IMR-90 (cell line): ENCODE measurements around the gene PSME3. TPM values are rescaled to one million over a fixed set of nuclear protein-coding genes. Genes with fewer than 3 reads are reported as not detected.

ENCODE experiments used
- ATAC-seq: fragments of 200-7000 bp; cut with Tn5 transposase; 2 replicates; pipeline ENCODE4 v1.9.1; 2020; ENCODE audit warnings: low read depth, mild to moderate bottlenecking, moderate library complexity
- BruUV-seq: library from RNA; stranded (reverse); fragments of 400-500 nt; replicated peaks from 2 replicates; lab custom pipeline; 2021; lab: Mats Ljungman, UMichigan
- CTCF ChIA-PET: fragments of 300-600 bp; formaldehyde crosslinking; extraction: SDS; loops from one replicate; lab custom pipeline; 2021; ENCODE audit warnings: antibody characterized with exemption; lab: Yijun Ruan, JAX
- POLR2A ChIA-PET: fragments of 300-600 bp; sonication (Branson Sonifier 250); formaldehyde crosslinking; loops from one replicate; lab custom pipeline; 2022; ENCODE audit warnings: antibody characterized with exemption; ENCODE audit not compliant: unreplicated experiment; lab: Charles Lee
- DNase-seq: peaks from one replicate; pipeline ENCODE4 v3.0.0; 2013
- H2AFZ ChIP-seq: replicated peaks from 2 replicates; pipeline ENCODE3; 2013; ENCODE audit warnings: low read length, mild to moderate bottlenecking; ENCODE audit not compliant: poor library complexity
- H2AK5ac ChIP-seq: 2 replicates; pipeline ENCODE4 v1.6.1; 2013; ENCODE audit warnings: low read depth, low read length, inconsistent platforms
- H2AK9ac ChIP-seq: replicated peaks from 2 replicates; pipeline ENCODE3; 2013; ENCODE audit warnings: mild to moderate bottlenecking, low read depth, low read length, moderate library complexity; ENCODE audit not compliant: poor library complexity
- H2BK120ac ChIP-seq: 2 replicates; pipeline ENCODE4 v1.6.1; 2013; ENCODE audit warnings: low read depth, low read length, inconsistent platforms
- H2BK15ac ChIP-seq: 3 replicates; pipeline ENCODE4 v1.6.1; 2013; ENCODE audit warnings: low read depth, low read length, inconsistent platforms
- H2BK20ac ChIP-seq: 2 replicates; pipeline ENCODE4 v1.6.1; 2013; ENCODE audit warnings: low read depth, mild to moderate bottlenecking, inconsistent platforms, low read length, moderate library complexity
- H2BK5ac ChIP-seq: 2 replicates; pipeline ENCODE4 v1.6.1; 2013; ENCODE audit warnings: mild to moderate bottlenecking, low read depth, low read length, inconsistent platforms; ENCODE audit not compliant: poor library complexity, severe bottlenecking
- H3K14ac ChIP-seq: replicated peaks from 2 replicates; pipeline ENCODE4 v1.6.1; 2013; ENCODE audit warnings: low read depth, low read length, inconsistent platforms
- H3K18ac ChIP-seq: 2 replicates; pipeline ENCODE4 v1.6.1; 2013; ENCODE audit warnings: low read depth, low read length, control low read depth
- H3K23ac ChIP-seq: 2 replicates; pipeline ENCODE4 v1.6.1; 2013; ENCODE audit warnings: low read depth, low read length, inconsistent platforms
- H3K27ac ChIP-seq: 2 replicates; pipeline ENCODE4 v1.5.1; 2013; ENCODE audit warnings: mild to moderate bottlenecking, control low read depth, low read length; ENCODE audit not compliant: insufficient read depth
- H3K27me3 ChIP-seq: 2 replicates; pipeline ENCODE4 v1.6.1; 2013; ENCODE audit warnings: low read length; ENCODE audit not compliant: control insufficient read depth, insufficient read depth
- H3K36me3 ChIP-seq: 2 replicates; pipeline ENCODE4 v1.6.1; 2013; ENCODE audit warnings: low read length, mixed read lengths; ENCODE audit not compliant: control insufficient read depth, insufficient read depth
- H3K4ac ChIP-seq: 2 replicates; pipeline ENCODE4 v1.6.1; 2013; ENCODE audit warnings: low read depth, low read length, inconsistent platforms
- H3K4me1 ChIP-seq: 2 replicates; pipeline ENCODE4 v1.6.1; 2013; ENCODE audit warnings: low read length, mixed read lengths; ENCODE audit not compliant: control insufficient read depth, insufficient read depth
- H3K4me2 ChIP-seq: 2 replicates; pipeline ENCODE4 v1.6.1; 2013; ENCODE audit warnings: low read depth, mild to moderate bottlenecking, control low read depth, low read length, moderate library complexity
- H3K4me3 ChIP-seq: 2 replicates; pipeline ENCODE4 v1.5.1; 2013; ENCODE audit warnings: low read depth, mild to moderate bottlenecking, control low read depth, low read length, moderate library complexity; ENCODE audit not compliant: insufficient read depth
- H3K56ac ChIP-seq: 2 replicates; pipeline ENCODE4 v1.6.1; 2013; ENCODE audit warnings: low read length, inconsistent platforms; ENCODE audit not compliant: insufficient read depth; ENCODE audit errors: extremely low read depth
- H3K79me1 ChIP-seq, 2 experiments: 2 replicates each; pipeline ENCODE4 v1.6.1; 2013; ENCODE audit warnings: low read length in 2 of 2, inconsistent platforms in 1 of 2, low read depth in 1 of 2
- H3K9ac ChIP-seq: 2 replicates; pipeline ENCODE4 v1.6.1; 2013; ENCODE audit warnings: low read depth, low read length, control low read depth
- H3K9me1 ChIP-seq: 2 replicates; pipeline ENCODE4 v1.6.1; 2013; ENCODE audit warnings: low read length, inconsistent platforms; ENCODE audit not compliant: insufficient read depth
- H3K9me3 ChIP-seq: 2 replicates; pipeline ENCODE4 v1.6.1; 2013; ENCODE audit warnings: low read length; ENCODE audit not compliant: control insufficient read depth, insufficient read depth
- H4K20me1 ChIP-seq: 2 replicates; pipeline ENCODE4 v1.6.1; 2013; ENCODE audit warnings: low read length, inconsistent platforms; ENCODE audit not compliant: insufficient read depth
- H4K5ac ChIP-seq: 2 replicates; pipeline ENCODE4 v1.6.1; 2013; ENCODE audit warnings: mild to moderate bottlenecking, low read depth, low read length, control low read depth
- H4K8ac ChIP-seq, 2 experiments: 2 replicates each; pipeline ENCODE4 v1.6.1; 2013; ENCODE audit warnings: low read depth in 2 of 2, low read length in 2 of 2, control low read depth in 1 of 2, inconsistent platforms in 1 of 2
- H4K91ac ChIP-seq: 2 replicates; pipeline ENCODE4 v1.6.1; 2013; ENCODE audit warnings: low read depth, low read length, inconsistent platforms; ENCODE audit not compliant: insufficient read depth
- BHLHE40 ChIP-seq: fragments of 150-350 bp; IDR thresholded peaks from 2 replicates; pipeline ENCODE4 v1.6.1; 2016; ENCODE audit warnings: mild to moderate bottlenecking, low read depth, low read length
- CEBPB ChIP-seq: IDR thresholded peaks from 2 replicates; pipeline ENCODE4 v1.6.1; 2012; ENCODE audit warnings: low read depth, low read length, improper control_type of control experiment
- CHD1 ChIP-seq: IDR thresholded peaks from 2 replicates; pipeline ENCODE4 v1.6.1; 2012; ENCODE audit warnings: low read depth, low read length, improper control_type of control experiment
- FOS ChIP-seq: fragments of 150-350 bp; IDR thresholded peaks from 2 replicates; pipeline ENCODE4 v1.6.1; 2016; ENCODE audit warnings: low read depth, low read length
- MAFK ChIP-seq: IDR thresholded peaks from 2 replicates; pipeline ENCODE4 v1.6.1; 2012; ENCODE audit warnings: low read depth, low read length, improper control_type of control experiment
- MAZ ChIP-seq: IDR thresholded peaks from 2 replicates; pipeline ENCODE4 v1.6.1; 2012; ENCODE audit warnings: low read depth, mild to moderate bottlenecking, low read length, improper control_type of control experiment, moderate library complexity, borderline replicate concordance
- MXI1 ChIP-seq: IDR thresholded peaks from 2 replicates; pipeline ENCODE4 v1.6.1; 2012; ENCODE audit warnings: low read depth, mild to moderate bottlenecking, low read length, moderate library complexity, borderline replicate concordance
- NFE2L2 ChIP-seq: fragments of 150-350 bp; IDR thresholded peaks from 2 replicates; pipeline ENCODE4 v1.6.1; 2016; ENCODE audit warnings: low read depth, mild to moderate bottlenecking, low read length
- POLR2A ChIP-seq: IDR thresholded peaks from 2 replicates; pipeline ENCODE4 v1.6.1; 2012; ENCODE audit warnings: mild to moderate bottlenecking, low read depth, low read length
- RAD21 ChIP-seq: IDR thresholded peaks from 2 replicates; pipeline ENCODE4 v1.6.1; 2012; ENCODE audit warnings: low read length, improper control_type of control experiment
- RCOR1 ChIP-seq: IDR thresholded peaks from 2 replicates; pipeline ENCODE4 v1.6.1; 2012; ENCODE audit warnings: mild to moderate bottlenecking, low read length, improper control_type of control experiment; ENCODE audit not compliant: insufficient replicate concordance
- RFX5 ChIP-seq: IDR thresholded peaks from 2 replicates; pipeline ENCODE4 v1.8.0; 2012; ENCODE audit warnings: low read depth, mild to moderate bottlenecking, low read length, moderate library complexity
- SMC3 ChIP-seq: fragments of 150-350 bp; IDR thresholded peaks from 2 replicates; pipeline ENCODE4 v1.6.1; 2016; ENCODE audit warnings: low read depth, mild to moderate bottlenecking, antibody characterized with exemption, low read length, moderate library complexity
- WGBS, 2 experiments: methylation state at CpG; one replicate each; pipeline versions ENCODE4 v1.1.5 to v1.1.7; 2013; ENCODE audit warnings: missing lambda C conversion rate in 2 of 2; ENCODE audit not compliant: insufficient read length in 1 of 2; ENCODE audit errors: extremely low coverage in 2 of 2; 5-methylcytosine and 5-hydroxymethylcytosine counted together
- dilution Hi-C: fragments of 300-500 bp; cut with HindIII; formaldehyde crosslinking; loops from one replicate; pipeline ENCODE4 v1.14.3; 2018; ENCODE audit warnings: low sequenced_read_pairs; ENCODE audit not compliant: unreplicated experiment
- in situ Hi-C: fragments of 300-500 bp; cut with MboI; formaldehyde crosslinking; loops from 3 replicates; pipeline ENCODE4 v1.14.3; 2019; ENCODE audit warnings: low sequenced_read_pairs, inconsistent platforms, mixed read lengths
- intact Hi-C: fragments of 100-400 bp; cut with micrococcal nuclease; formaldehyde crosslinking; loops from 2 replicates; pipeline ENCODE4 v1.10.0; 2022
- polyA plus RNA-seq, 3 experiments: library from polyadenylated mRNA; depleted of rRNA; stranded (reverse); fragments of >200 nt; gene quantifications; 2 replicates each; pipeline ENCODE4 v1.2.3, GENCODE V29; 2012; ENCODE audit warnings: low replicate concordance in 1 of 3
- total RNA-seq: library from RNA; depleted of rRNA; stranded (reverse); fragments of >200 nt; gene quantifications from 2 replicates; pipeline ENCODE4 v1.2.3, GENCODE V29; 2012
- TF ChIP-seq, protein P1 (sequence below): conservative IDR thresholded peaks from 2 replicates; pipeline ENCODE4 v1.5.1; 2012; ENCODE audit warnings: mild to moderate bottlenecking, low read depth, low read length, improper control_type of control experiment
- TF ChIP-seq, protein P2 (sequence below): fragments of 150-350 bp; IDR thresholded peaks from 2 replicates; pipeline ENCODE4 v1.6.1; 2016; ENCODE audit warnings: low read depth, mild to moderate bottlenecking, low read length, moderate library complexity, borderline replicate concordance
- TF ChIP-seq, protein P3 (sequence below): fragments of 150-350 bp; IDR thresholded peaks from 2 replicates; pipeline ENCODE4 v1.6.1; 2017; ENCODE audit warnings: mild to moderate bottlenecking, antibody characterized with exemption, low read length, low read depth

Gene PSME3
- total and polyA plus RNA-seq, 2 of the 4 experiments (the other 2 are of a cell fraction), result 72.4 to 100 TPM

DNA sequence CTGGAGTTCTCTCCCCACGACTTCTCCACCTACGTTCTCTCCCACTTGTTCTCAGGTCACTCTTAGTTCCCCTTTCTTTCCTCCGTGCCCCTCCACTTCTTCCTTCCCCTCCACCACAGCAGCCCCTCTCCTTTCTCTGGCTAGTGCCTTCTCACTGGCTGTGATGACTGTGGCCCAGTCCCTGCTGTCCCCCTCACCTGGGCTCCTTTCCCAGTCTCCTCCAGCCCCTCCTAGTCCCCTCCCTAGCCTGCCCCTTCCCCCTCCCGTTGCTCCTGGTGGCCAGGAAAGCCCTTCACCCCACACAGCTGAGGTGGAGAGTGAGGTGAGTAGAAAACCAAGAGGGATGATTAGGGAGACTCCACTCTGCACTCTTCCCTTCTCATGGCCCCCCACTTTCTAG lies 38.1 kb upstream of the PSME3 start:
- H3K9me1 ChIP-seq, result peaks cover 19% of the 10 kb centered on the region
- CTCF ChIA-PET, result no interaction called here
- H2BK20ac ChIP-seq, result no peak overlapping the region
- H4K20me1 ChIP-seq, result no peaks in the 10 kb centered on the region
- no peak for DNase-seq
- H2AK9ac ChIP-seq, result no peak overlapping the region
- no peak overlapping the region for H3K4me3 ChIP-seq
- H3K4ac ChIP-seq, result no peak overlapping the region
- H3K14ac ChIP-seq, result no peak overlapping the region
- no peak overlapping the region for H3K4me2 ChIP-seq
- no peak overlapping the region for H4K5ac ChIP-seq
- POLR2A ChIA-PET, result no interaction called here
- H2AFZ ChIP-seq, result no peak overlapping the region
- H2BK120ac ChIP-seq, result no peak overlapping the region
- TF ChIP-seq MAFK, result no peak
- TF ChIP-seq MAZ, result no peak
- TF ChIP-seq BHLHE40, result no peak
- TF ChIP-seq, protein P1, sequence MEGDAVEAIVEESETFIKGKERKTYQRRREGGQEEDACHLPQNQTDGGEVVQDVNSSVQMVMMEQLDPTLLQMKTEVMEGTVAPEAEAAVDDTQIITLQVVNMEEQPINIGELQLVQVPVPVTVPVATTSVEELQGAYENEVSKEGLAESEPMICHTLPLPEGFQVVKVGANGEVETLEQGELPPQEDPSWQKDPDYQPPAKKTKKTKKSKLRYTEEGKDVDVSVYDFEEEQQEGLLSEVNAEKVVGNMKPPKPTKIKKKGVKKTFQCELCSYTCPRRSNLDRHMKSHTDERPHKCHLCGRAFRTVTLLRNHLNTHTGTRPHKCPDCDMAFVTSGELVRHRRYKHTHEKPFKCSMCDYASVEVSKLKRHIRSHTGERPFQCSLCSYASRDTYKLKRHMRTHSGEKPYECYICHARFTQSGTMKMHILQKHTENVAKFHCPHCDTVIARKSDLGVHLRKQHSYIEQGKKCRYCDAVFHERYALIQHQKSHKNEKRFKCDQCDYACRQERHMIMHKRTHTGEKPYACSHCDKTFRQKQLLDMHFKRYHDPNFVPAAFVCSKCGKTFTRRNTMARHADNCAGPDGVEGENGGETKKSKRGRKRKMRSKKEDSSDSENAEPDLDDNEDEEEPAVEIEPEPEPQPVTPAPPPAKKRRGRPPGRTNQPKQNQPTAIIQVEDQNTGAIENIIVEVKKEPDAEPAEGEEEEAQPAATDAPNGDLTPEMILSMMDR, result no peak
- TF ChIP-seq RFX5, result no peak
- TF ChIP-seq CEBPB, result no peak
- TF ChIP-seq, protein P2, sequence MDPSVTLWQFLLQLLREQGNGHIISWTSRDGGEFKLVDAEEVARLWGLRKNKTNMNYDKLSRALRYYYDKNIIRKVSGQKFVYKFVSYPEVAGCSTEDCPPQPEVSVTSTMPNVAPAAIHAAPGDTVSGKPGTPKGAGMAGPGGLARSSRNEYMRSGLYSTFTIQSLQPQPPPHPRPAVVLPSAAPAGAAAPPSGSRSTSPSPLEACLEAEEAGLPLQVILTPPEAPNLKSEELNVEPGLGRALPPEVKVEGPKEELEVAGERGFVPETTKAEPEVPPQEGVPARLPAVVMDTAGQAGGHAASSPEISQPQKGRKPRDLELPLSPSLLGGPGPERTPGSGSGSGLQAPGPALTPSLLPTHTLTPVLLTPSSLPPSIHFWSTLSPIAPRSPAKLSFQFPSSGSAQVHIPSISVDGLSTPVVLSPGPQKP, result no peak
- TF ChIP-seq MXI1, result no peak
- TF ChIP-seq RCOR1, result no peak
- no peak for TF ChIP-seq SMC3
- TF ChIP-seq, protein P3, sequence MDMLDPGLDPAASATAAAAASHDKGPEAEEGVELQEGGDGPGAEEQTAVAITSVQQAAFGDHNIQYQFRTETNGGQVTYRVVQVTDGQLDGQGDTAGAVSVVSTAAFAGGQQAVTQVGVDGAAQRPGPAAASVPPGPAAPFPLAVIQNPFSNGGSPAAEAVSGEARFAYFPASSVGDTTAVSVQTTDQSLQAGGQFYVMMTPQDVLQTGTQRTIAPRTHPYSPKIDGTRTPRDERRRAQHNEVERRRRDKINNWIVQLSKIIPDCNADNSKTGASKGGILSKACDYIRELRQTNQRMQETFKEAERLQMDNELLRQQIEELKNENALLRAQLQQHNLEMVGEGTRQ, result no peak
- TF ChIP-seq CHD1, result no peak
- TF ChIP-seq FOS, result no peak
- TF ChIP-seq NFE2L2, result no peak
- TF ChIP-seq RAD21, result no peak
- TF ChIP-seq POLR2A, result no peak
- ATAC-seq, result no peak
- 68% methylated on average over 3 of the region's 4 CpGs; no CpG with 5 or more reads in 1 of the 2 experiments for WGBS, 2 experiments
- H4K91ac ChIP-seq, result no peak overlapping the region
- peaks cover 4% of the 10 kb centered on the region; the same call in 1 of the 2 replicates for H3K36me3 ChIP-seq
- H2AK5ac ChIP-seq, result no peak overlapping the region
- H3K79me1 ChIP-seq, result peaks cover 20 to 39% of the 10 kb centered on the region in 2 experiments
- H3K4me1 ChIP-seq, result peaks cover 7% of the 10 kb centered on the region
- H2BK5ac ChIP-seq, result no peak overlapping the region
- no peak overlapping the region for H3K23ac ChIP-seq
- H3K9ac ChIP-seq, result no peak overlapping the region
- no TSS peak for BruUV-seq
- no peak overlapping the region for H3K18ac ChIP-seq
- H3K9me3 ChIP-seq, result no peaks in the 10 kb centered on the region
- intact Hi-C loops (no loop called here), dilution Hi-C loops (no loop called here), in situ Hi-C loops (no loop called here)
- H2BK15ac ChIP-seq, result no peak overlapping the region
- no peak overlapping the region for H3K27ac ChIP-seq
- no peak overlapping the region for H3K56ac ChIP-seq
- H3K27me3 ChIP-seq, result no peaks in the 10 kb centered on the region
- H4K8ac ChIP-seq, result no peak overlapping the region
